ENCODE results near the gene TSPAN11.

The TSPAN11 gene

GRCh38 chr12:30991466-30991865 lies 64.9 kb downstream of the TSPAN11 start:
- Histone ChIP-seq H2AFZ (ENCODE audit: low read length) (no peak overlapping the region), H3K9me2 (ENCODE audit: low read depth, low read length) (no peaks in the 10 kb centered on the region)

DNA sequence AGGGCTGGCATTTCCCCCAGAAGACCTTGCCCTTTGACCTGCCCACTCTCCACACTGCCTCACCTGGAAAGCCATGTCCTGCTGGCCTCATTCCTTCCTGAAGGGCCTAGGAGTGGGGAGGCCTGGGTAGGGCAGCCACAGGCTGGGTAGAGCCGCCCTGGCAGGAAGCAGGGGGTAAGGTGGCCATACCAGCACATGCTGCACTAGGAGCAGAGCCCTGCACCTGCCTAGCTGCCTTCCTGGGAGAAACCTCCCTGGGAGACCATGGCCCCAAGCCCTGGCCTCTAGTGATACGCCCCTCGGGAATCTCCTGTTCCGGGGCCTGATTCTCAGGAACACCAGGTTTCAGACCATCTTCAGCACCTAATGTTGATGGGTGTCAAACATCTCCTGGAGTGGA lies 65.8 kb downstream of the TSPAN11 start:
- Histone ChIP-seq H3K4me3 (ENCODE audit: low read depth, low read length, poor library complexity, severe bottlenecking) (no peak overlapping the region), H3F3A (ENCODE audit: insufficient read depth, low read length) (no peaks in the 10 kb centered on the region), H3K27me3 (ENCODE audit: insufficient read depth, low read length) (no peaks in the 10 kb centered on the region), H3K9me3 (ENCODE audit: low read length) (no peaks in the 10 kb centered on the region), H2AFZ (ENCODE audit: low read length) (no peak overlapping the region), H3K9ac (ENCODE audit: low read length) (no peak overlapping the region), H4K20me1 (ENCODE audit: insufficient read depth, low read length) (no peaks in the 10 kb centered on the region), H3K9me2 (ENCODE audit: low read depth, low read length) (no peaks in the 10 kb centered on the region), H3K27ac (ENCODE audit: low read depth, low read length, poor library complexity, severe bottlenecking) (no peak overlapping the region), H3K36me3 (ENCODE audit: insufficient read depth, low read length) (no peaks in the 10 kb centered on the region), H3K4me2 (ENCODE audit: low read length) (no peak overlapping the region), H3K4me1 (ENCODE audit: insufficient read depth, low read length, severe bottlenecking) (peaks cover 29% of the 10 kb centered on the region), H3K79me2 (ENCODE audit: insufficient read depth, low read length) (no peaks in the 10 kb centered on the region)
- TF ChIP-seq EZH2 (IDR thresholded peaks at IDR 0.05; ENCODE audit: borderline replicate concordance, low read length) (no peak), CTCF (IDR thresholded peaks at IDR 0.05; ENCODE audit: low read length) (no peak)

More at GRCh38 chr12:30991466-30991865, 64.9 kb downstream of the TSPAN11 start:
- TF ChIP-seq EZH2 (IDR thresholded peaks at IDR 0.05; ENCODE audit: borderline replicate concordance, low read length): no peak
- no peak for TF ChIP-seq CTCF (IDR thresholded peaks at IDR 0.05; ENCODE audit: low read length)
- Histone ChIP-seq H3K27ac (ENCODE audit: low read depth, low read length, poor library complexity, severe bottlenecking) (no peak overlapping the region), H3K27me3 (ENCODE audit: insufficient read depth, low read length) (no peaks in the 10 kb centered on the region), H3K4me1 (ENCODE audit: insufficient read depth, low read length, severe bottlenecking) (peaks cover 38% of the 10 kb centered on the region), H3K4me3 (ENCODE audit: low read depth, low read length, poor library complexity, severe bottlenecking) (no peak overlapping the region), H3K79me2 (ENCODE audit: insufficient read depth, low read length) (no peaks in the 10 kb centered on the region), H3K36me3 (ENCODE audit: insufficient read depth, low read length) (no peaks in the 10 kb centered on the region), H3K9me3 (ENCODE audit: low read length) (no peaks in the 10 kb centered on the region), H3F3A (ENCODE audit: insufficient read depth, low read length) (no peaks in the 10 kb centered on the region), H3K9ac (ENCODE audit: low read length) (no peak overlapping the region), H4K20me1 (ENCODE audit: insufficient read depth, low read length) (no peaks in the 10 kb centered on the region), H3K4me2 (ENCODE audit: low read length) (no peak overlapping the region)

DNA sequence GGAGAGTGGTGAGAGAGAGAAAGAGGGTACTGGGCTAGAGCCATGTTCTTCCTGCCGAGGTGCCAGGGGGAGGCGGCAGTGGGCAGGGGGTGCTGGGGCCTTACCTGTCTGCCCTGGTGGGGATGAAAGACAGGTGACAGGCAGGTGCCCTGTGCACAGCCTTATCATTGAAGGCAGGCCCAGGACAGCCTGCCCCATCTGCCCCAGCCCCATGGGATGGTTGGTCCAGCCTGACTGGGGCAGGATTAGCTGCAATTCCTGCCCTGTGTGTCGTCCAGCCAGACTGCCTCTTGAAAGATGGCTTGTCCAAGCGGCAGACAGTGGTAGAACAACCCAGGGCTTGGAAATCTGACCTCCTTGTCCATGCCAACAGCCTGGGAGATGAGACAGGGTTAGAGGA lies 67.2 kb downstream of the TSPAN11 start:
- no peak for TF ChIP-seq CTCF (IDR thresholded peaks at IDR 0.05; ENCODE audit: low read length)
- TF ChIP-seq EZH2 (IDR thresholded peaks at IDR 0.05; ENCODE audit: borderline replicate concordance, low read length): no peak
- no peaks in the 10 kb centered on the region for H3K79me2 ChIP-seq (ENCODE audit: insufficient read depth, low read length)
- H3K4me3 ChIP-seq (ENCODE audit: low read depth, low read length, poor library complexity, severe bottlenecking): no peak overlapping the region
- H3K27ac ChIP-seq (ENCODE audit: low read depth, low read length, poor library complexity, severe bottlenecking): no peak overlapping the region
- peaks cover 15% of the 10 kb centered on the region for H3K4me1 ChIP-seq (ENCODE audit: insufficient read depth, low read length, severe bottlenecking)
- H4K20me1 ChIP-seq (ENCODE audit: insufficient read depth, low read length): no peaks in the 10 kb centered on the region
- no peaks in the 10 kb centered on the region for H3K27me3 ChIP-seq (ENCODE audit: insufficient read depth, low read length)
- no peak overlapping the region for H3K9ac ChIP-seq (ENCODE audit: low read length)
- H3K36me3 ChIP-seq (ENCODE audit: insufficient read depth, low read length): no peaks in the 10 kb centered on the region
- no peak overlapping the region for H2AFZ ChIP-seq (ENCODE audit: low read length)
- no peaks in the 10 kb centered on the region for H3K9me3 ChIP-seq (ENCODE audit: low read length)
- H3K4me2 ChIP-seq (ENCODE audit: low read length): no peak overlapping the region
- H3K9me2 ChIP-seq (ENCODE audit: low read depth, low read length): no peaks in the 10 kb centered on the region
- H3F3A ChIP-seq (ENCODE audit: insufficient read depth, low read length): no peaks in the 10 kb centered on the region

Measured in OCI-LY1 (cell line).